K562 (cell line): ENCODE measurements around the gene CACNA1C. TPM values are rescaled to one million over a fixed set of nuclear protein-coding genes. Genes with fewer than 3 reads are reported as not detected.

Experiments used
- ATAC-seq: fragments of 200-7000 bp; cut with Tn5 transposase; 3 replicates; pipeline ENCODE4 v1.9.1; 2020; ENCODE audit warnings: moderate library complexity
- BruUV-seq: library from RNA; stranded (reverse); fragments of 400-500 nt; replicated peaks from 2 replicates; lab custom pipeline; 2021; lab: Mats Ljungman, UMichigan
- CTCF ChIA-PET: fragments of 300-600 bp; formaldehyde crosslinking; extraction: SDS; loops from one replicate; lab custom pipeline; 2021; ENCODE audit warnings: low intra/inter-chr PET ratio; lab: Yijun Ruan, JAX
- POLR2A ChIA-PET: fragments of 300-600, 350-650 bp; sonication (Branson Sonifier 250); formaldehyde crosslinking; extraction: SDS; loops from one replicate; lab custom pipeline; 2021; ENCODE audit warnings: antibody characterized with exemption, inconsistent platforms; lab: Yijun Ruan, JAX
- DNase-seq, 4 experiments: peaks; one replicate each; pipeline versions ENCODE4 v3.0.0 to v3.0.0-alpha.2; 2011 to 2018; ENCODE audit warnings: low spot score in 3 of 4, mixed read lengths in 3 of 4; ENCODE audit errors: extremely low read depth in 1 of 4
- FAIRE-seq: peaks from 2 replicates; lab custom pipeline; 2011; peaks lifted over from hg19 to GRCh38; lab: Jason Lieb, UNC
- H2AFZ ChIP-seq: 2 replicates; pipeline ENCODE4 v1.6.0; 2011; ENCODE audit warnings: low read depth, low read length, control low read depth, inconsistent platforms
- H3K27ac ChIP-seq: fragments of 200-600 bp; 3 replicates; pipeline ENCODE4 v1.8.0; 2011; ENCODE audit warnings: low read depth, mild to moderate bottlenecking, control low read depth, inconsistent platforms, low read length, moderate library complexity, mixed read lengths; ENCODE audit errors: extremely low read depth
- H3K27me3 ChIP-seq, 2 experiments: fragments of 300-600 bp in 1 of 2; 2 replicates in 1 of 2; 3 replicates in 1 of 2; pipeline versions ENCODE4 v1.6.0 to v1.8.0; 2011; ENCODE audit warnings: inconsistent platforms in 2 of 2, low read length in 2 of 2, mild to moderate bottlenecking in 1 of 2, mixed read lengths in 1 of 2, moderate library complexity in 1 of 2; ENCODE audit not compliant: control insufficient read depth in 2 of 2, insufficient read depth in 2 of 2
- H3K36me3 ChIP-seq: fragments of 300-600 bp; 3 replicates; pipeline ENCODE4 v1.8.0; 2011; ENCODE audit warnings: mild to moderate bottlenecking, low read length, inconsistent platforms; ENCODE audit not compliant: control insufficient read depth, insufficient read depth
- H3K4me1 ChIP-seq, 2 experiments: fragments of 200-600 bp in 1 of 2; replicated peaks in 1 of 2; 2 replicates in 1 of 2; 3 replicates in 1 of 2; pipeline versions ENCODE4 v1.5.1 to v1.8.0; 2011; ENCODE audit warnings: inconsistent platforms in 2 of 2, low read length in 2 of 2, mild to moderate bottlenecking in 1 of 2, mixed read lengths in 1 of 2, moderate library complexity in 1 of 2; ENCODE audit not compliant: control insufficient read depth in 2 of 2, insufficient read depth in 2 of 2
- H3K4me2 ChIP-seq: 2 replicates; pipeline ENCODE4 v1.6.1; 2011; ENCODE audit warnings: low read length, control low read depth, inconsistent platforms, mixed read lengths; ENCODE audit not compliant: insufficient read depth
- H3K4me3 ChIP-seq: fragments of 200-600 bp; sonication (generic), shearing (Covaris generic); 2 replicates; pipeline ENCODE4 v1.5.1; 2016; ENCODE audit warnings: control low read depth, inconsistent platforms
- H3K79me2 ChIP-seq: fragments of 200-600 bp; 3 replicates; pipeline ENCODE4 v1.8.0; 2011; ENCODE audit warnings: low read length, inconsistent platforms; ENCODE audit not compliant: control insufficient read depth, insufficient read depth
- H3K9ac ChIP-seq, 2 experiments: 2 replicates each; pipeline versions ENCODE4 v1.6.0 to v1.6.1; 2011; ENCODE audit warnings: low read depth in 2 of 2, low read length in 2 of 2, control low read depth in 1 of 2, inconsistent platforms in 1 of 2, mild to moderate bottlenecking in 1 of 2, mixed read lengths in 1 of 2; ENCODE audit not compliant: insufficient read depth in 1 of 2
- H3K9me1 ChIP-seq: one replicate; pipeline ENCODE4 v1.6.0; 2011; ENCODE audit warnings: inconsistent platforms, mild to moderate bottlenecking, low read length, moderate library complexity; ENCODE audit not compliant: control insufficient read depth, insufficient read depth
- H3K9me3 ChIP-seq: replicated peaks from 2 replicates; pipeline ENCODE4 v1.5.1; 2011; ENCODE audit warnings: low read depth, low read length, inconsistent platforms; ENCODE audit not compliant: control insufficient read depth, insufficient read depth
- H4K20me1 ChIP-seq: replicated peaks from 2 replicates; pipeline ENCODE4 v1.6.1; 2011; ENCODE audit warnings: low read length, inconsistent platforms, mixed read lengths; ENCODE audit not compliant: control insufficient read depth, insufficient read depth
- BRCA1 ChIP-seq, 2 experiments: fragments of 450-650 bp in 1 of 2; sonication (generic) in 1 of 2; formaldehyde crosslinking in 1 of 2; IDR thresholded peaks; 2 replicates each; pipeline versions ENCODE4 v1.5.0 to v1.6.1; 2017 to 2020; ENCODE audit warnings: mild to moderate bottlenecking in 1 of 2, missing genetic modification reagents in 1 of 2
- CHD2 ChIP-seq: IDR thresholded peaks from 2 replicates; pipeline ENCODE4 v1.6.1; 2011; ENCODE audit warnings: low read depth, low read length
- GTF2A2 ChIP-seq: IDR thresholded peaks from 2 replicates; pipeline ENCODE4 v1.6.1; 2016; ENCODE audit warnings: mild to moderate bottlenecking, missing genetic modification characterization, missing compliant biosample characterization
- HIVEP1 ChIP-seq: fragments of 250-450 bp; sonication (Bioruptor Pico); IDR thresholded peaks from 2 replicates; pipeline ENCODE4 v1.4.0; 2020; ENCODE audit warnings: mild to moderate bottlenecking
- IRF2 ChIP-seq: sonication (generic); formaldehyde crosslinking; IDR thresholded peaks from 2 replicates; pipeline ENCODE4 v1.8.1; 2022; ENCODE audit warnings: mild to moderate bottlenecking, missing genetic modification reagents
- MTA3 ChIP-seq: fragments of 450-650 bp; formaldehyde crosslinking; IDR thresholded peaks from 2 replicates; pipeline ENCODE4 v1.6.1; 2017; ENCODE audit warnings: mild to moderate bottlenecking, borderline replicate concordance
- RBM34 ChIP-seq: fragments of 200-400 bp; formaldehyde crosslinking; IDR thresholded peaks from 2 replicates; pipeline ENCODE4 v1.6.1; 2018; ENCODE audit warnings: low read length, borderline replicate concordance; ENCODE audit not compliant: insufficient read depth
- SPI1 ChIP-seq: IDR thresholded peaks from 2 replicates; pipeline ENCODE4 v1.6.1; 2011; ENCODE audit warnings: low read depth, low read length, control low read depth, borderline replicate concordance
- ZFX ChIP-seq: sonication (generic); formaldehyde crosslinking; IDR thresholded peaks from 2 replicates; pipeline ENCODE4 v1.8.0; 2022; ENCODE audit warnings: mild to moderate bottlenecking, missing genetic modification reagents, moderate library complexity
- ZNF79 ChIP-seq: fragments of 250-450 bp; sonication (Bioruptor Pico); IDR thresholded peaks from 2 replicates; pipeline ENCODE4 v1.4.0; 2020; ENCODE audit warnings: low read depth, mild to moderate bottlenecking, moderate library complexity
- WGBS: fragments of 100-300 bp; shearing (Covaris generic); methylation state at CpG from one replicate; pipeline ENCODE4 v1.1.6; 2016; ENCODE audit warnings: low coverage, mixed read lengths; ENCODE audit not compliant: insufficient coverage; ENCODE audit errors: missing lambda C conversion rate; 5-methylcytosine and 5-hydroxymethylcytosine counted together
- in situ Hi-C: fragments of 300-500 bp; cut with MboI; formaldehyde crosslinking; loops from 4 replicates; pipeline ENCODE4 v1.15.0; 2018; ENCODE audit warnings: inconsistent platforms, mixed read lengths
- intact Hi-C: fragments of 100-400 bp; cut with micrococcal nuclease; formaldehyde crosslinking; loops from 2 replicates; pipeline ENCODE4 v1.14.2; 2022
- polyA plus RNA-seq, 8 experiments: library from polyadenylated mRNA; depleted of rRNA in 4 of 8; stranded (reverse) in 5 of 8; unstranded in 3 of 8; fragments of >200 nt; fragmentation: Nextera tagmentation in 2 of 8; fragmentation: Illumina TruSeq in 1 of 8; extraction: Ambion mirVana in 2 of 8; extraction: Trizol in 1 of 8; gene quantifications; 2 replicates each; pipeline versions ENCODE4 v1.2.1 to v1.2.3, GENCODE V29; 2011 to 2014; ENCODE audit warnings: inconsistent platforms in 1 of 8, missing spikeins in 1 of 8
- total RNA-seq, 7 experiments: library from RNA; depleted of rRNA in 6 of 7; stranded (reverse); fragments of >200 nt in 6 of 7; fragmentation: Illumina TruSeq in 2 of 7; extraction: Trizol in 2 of 7; gene quantifications; 2 replicates each; pipeline versions ENCODE4 v1.2.1 to v1.2.3, GENCODE V29; 2011 to 2021; ENCODE audit warnings: low replicate concordance in 1 of 7
- TF ChIP-seq, protein P1 (sequence below): fragments of 450-650 bp; formaldehyde crosslinking; IDR thresholded peaks from 2 replicates; pipeline ENCODE4 v1.4.0; 2020; ENCODE audit warnings: mild to moderate bottlenecking, moderate library complexity

The CACNA1C gene
- total and polyA plus RNA-seq, 9 of the 15 experiments (the other 6 are each of a cell fraction or from before 2014, with no cell fraction given), result not detected

DNA sequence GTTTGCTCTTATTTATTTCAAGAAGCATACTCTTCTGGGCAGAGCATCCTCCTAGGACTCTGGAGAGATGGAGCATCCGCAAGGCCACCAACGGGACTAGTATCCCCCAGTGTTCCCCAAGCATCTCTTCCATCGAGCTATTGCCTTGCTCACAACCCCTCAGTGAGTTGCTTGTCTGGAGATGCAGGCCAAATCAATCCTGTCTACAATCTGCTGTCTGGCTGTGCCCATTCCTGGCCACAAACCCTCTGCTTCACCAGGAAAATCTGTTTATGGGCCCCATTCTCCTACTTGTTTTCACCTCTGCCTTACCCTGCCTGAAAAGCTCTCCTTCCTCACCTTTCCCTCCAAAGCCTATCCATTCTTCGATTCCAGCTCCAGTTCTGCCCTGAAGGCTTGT, 219.2 kb downstream of the CACNA1C start:
- Histone ChIP-seq H3K27me3 (peaks cover 0 to 37% of the 10 kb centered on the region in 2 experiments; a peak in 2 of 5 replicates), H3K79me2 (no peaks in the 10 kb centered on the region), H3K9me1 (no peaks in the 10 kb centered on the region), H3K27ac (no peak overlapping the region), H4K20me1 (no peaks in the 10 kb centered on the region), H3K4me1 (no peaks in the 10 kb centered on the region), H3K4me3 (no peak overlapping the region), H3K9me3 (no peaks in the 10 kb centered on the region), H3K9ac (no peak overlapping the region), H2AFZ (no peak overlapping the region), H3K36me3 (no peaks in the 10 kb centered on the region), H3K4me2 (no peak overlapping the region)
- no TSS peak for BruUV-seq
- CTCF ChIA-PET, result no interaction called here
- TF ChIP-seq BRCA1 (IDR thresholded peaks at IDR 0.05) (no peak), BRCA1 (CRISPR knock-in tag; IDR thresholded peaks at IDR 0.05) (no peak), IRF2 (CRISPR knock-in tag) (no peak), SPI1 (no peak), MTA3 (no peak), ZFX (CRISPR knock-in tag) (no peak), RBM34 (no peak), CHD2 (no peak), ZNF79 (CRISPR knock-in tag) (no peak), HIVEP1 (CRISPR knock-in tag) (no peak), GTF2A2 (tag) (no peak)
- TF ChIP-seq, protein P1, sequence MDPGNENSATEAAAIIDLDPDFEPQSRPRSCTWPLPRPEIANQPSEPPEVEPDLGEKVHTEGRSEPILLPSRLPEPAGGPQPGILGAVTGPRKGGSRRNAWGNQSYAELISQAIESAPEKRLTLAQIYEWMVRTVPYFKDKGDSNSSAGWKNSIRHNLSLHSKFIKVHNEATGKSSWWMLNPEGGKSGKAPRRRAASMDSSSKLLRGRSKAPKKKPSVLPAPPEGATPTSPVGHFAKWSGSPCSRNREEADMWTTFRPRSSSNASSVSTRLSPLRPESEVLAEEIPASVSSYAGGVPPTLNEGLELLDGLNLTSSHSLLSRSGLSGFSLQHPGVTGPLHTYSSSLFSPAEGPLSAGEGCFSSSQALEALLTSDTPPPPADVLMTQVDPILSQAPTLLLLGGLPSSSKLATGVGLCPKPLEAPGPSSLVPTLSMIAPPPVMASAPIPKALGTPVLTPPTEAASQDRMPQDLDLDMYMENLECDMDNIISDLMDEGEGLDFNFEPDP (CRISPR knock-in tag), result no peak
- ATAC-seq (no peak), FAIRE-seq (no peak), DNase-seq (no peak)
- POLR2A ChIA-PET, result no interaction called here
- intact Hi-C loops, result no loop called here
- 0% methylated on average over 4 of the region's 4 CpGs for WGBS
- in situ Hi-C loops, result no loop called here
